GM23338 (cell line): ENCODE results near the gene DNAJB8. TPM values are rescaled to one million over a fixed set of nuclear protein-coding genes. Genes with fewer than 3 reads are reported as not detected.

Experiments
- ATAC-seq: fragments of 200-7000 bp; cut with Tn5 transposase; 3 replicates; pipeline ENCODE4 v1.9.1; 2020
- DNase-seq: peaks from one replicate; pipeline ENCODE4 v3.0.0-alpha.2; 2015; ENCODE audit warnings: low spot score
- H2AFZ ChIP-seq: fragments of 200-600 bp; sonication (generic); 2 replicates; pipeline ENCODE4 v1.8.0; 2016; ENCODE audit warnings: antibody characterized with exemption, mild to moderate bottlenecking, moderate library complexity
- H3F3A ChIP-seq: fragments of 200-600 bp; sonication (generic); replicated peaks from 2 replicates; pipeline ENCODE4 v1.8.0; 2017; ENCODE audit warnings: antibody characterized with exemption, mixed run types, low read depth
- H3K27ac ChIP-seq: fragments of 200-600 bp; sonication (generic); 2 replicates; pipeline ENCODE4 v1.6.1; 2016; ENCODE audit warnings: low read depth
- H3K27me3 ChIP-seq: fragments of 200-600 bp; sonication (generic); 2 replicates; pipeline ENCODE4 v1.8.0; 2016; ENCODE audit warnings: mild to moderate bottlenecking, mixed run types, moderate library complexity; ENCODE audit not compliant: insufficient read depth
- H3K36me3 ChIP-seq: fragments of 200-600 bp; sonication (generic); 2 replicates; pipeline ENCODE4 v1.8.0; 2016; ENCODE audit warnings: mild to moderate bottlenecking; ENCODE audit not compliant: insufficient read depth
- H3K4me1 ChIP-seq: fragments of 200-600 bp; sonication (generic); 2 replicates; pipeline ENCODE4 v1.8.0; 2016; ENCODE audit warnings: mild to moderate bottlenecking, moderate library complexity; ENCODE audit not compliant: insufficient read depth
- H3K4me2 ChIP-seq: fragments of 200-600 bp; sonication (generic); 2 replicates; pipeline ENCODE4 v1.7.1; 2017; ENCODE audit warnings: mixed run types
- H3K4me3 ChIP-seq: fragments of 200-600 bp; sonication (generic); 2 replicates; pipeline ENCODE4 v1.6.1; 2016; ENCODE audit warnings: mixed run types
- H3K79me2 ChIP-seq: fragments of 200-600 bp; sonication (generic); replicated peaks from 2 replicates; pipeline ENCODE4 v1.8.0; 2017; ENCODE audit warnings: mild to moderate bottlenecking; ENCODE audit not compliant: insufficient read depth
- H3K9me2 ChIP-seq: fragments of 200-600 bp; sonication (generic); 2 replicates; pipeline ENCODE4 v1.8.0; 2017; ENCODE audit not compliant: insufficient read depth
- H4K20me1 ChIP-seq: fragments of 200-600 bp; sonication (generic); replicated peaks from 2 replicates; pipeline ENCODE4 v1.8.0; 2017; ENCODE audit warnings: mild to moderate bottlenecking; ENCODE audit not compliant: insufficient read depth
- H3K27ac Mint-ChIP-seq: 2 replicates; pipeline ENCODE4 v1.8.0; 2020; ENCODE audit warnings: inconsistent platforms, mild to moderate bottlenecking, moderate library complexity, mixed read lengths
- H3K27me3 Mint-ChIP-seq: 3 replicates; pipeline ENCODE4 v1.8.0; 2022; ENCODE audit warnings: low read depth, mild to moderate bottlenecking, moderate library complexity, mixed read lengths, inconsistent platforms; ENCODE audit not compliant: insufficient read depth, poor library complexity
- H3K36me3 Mint-ChIP-seq: 3 replicates; pipeline ENCODE4 v1.8.0; 2021; ENCODE audit warnings: low read depth, mild to moderate bottlenecking, inconsistent platforms, moderate library complexity, mixed read lengths
- H3K4me1 Mint-ChIP-seq: 3 replicates; pipeline ENCODE4 v1.8.0; 2020; ENCODE audit warnings: mild to moderate bottlenecking, inconsistent platforms, mixed read lengths
- H3K4me3 Mint-ChIP-seq: 3 replicates; pipeline ENCODE4 v1.8.0; 2021; ENCODE audit warnings: moderate library complexity, mild to moderate bottlenecking, inconsistent platforms, mixed read lengths
- H3K9me3 Mint-ChIP-seq: 3 replicates; pipeline ENCODE4 v1.8.0; 2020; ENCODE audit warnings: moderate library complexity, mild to moderate bottlenecking, inconsistent platforms, mixed read lengths
- CREB1 ChIP-seq: fragments of 250-450 bp; sonication (Bioruptor Pico); IDR thresholded peaks from 2 replicates; pipeline ENCODE4 v1.5.0; 2020; ENCODE audit warnings: low read depth, mild to moderate bottlenecking, moderate library complexity
- EZH2 ChIP-seq: fragments of 200-600 bp; sonication (generic); IDR thresholded peaks from one replicate; pipeline ENCODE4 v1.8.0; 2017; ENCODE audit warnings: antibody characterized with exemption, mild to moderate bottlenecking, low read depth; ENCODE audit not compliant: unreplicated experiment
- EZH2phosphoT487 ChIP-seq: fragments of 200-600 bp; sonication (generic); IDR thresholded peaks from one replicate; pipeline ENCODE4 v1.8.1; 2018; ENCODE audit warnings: antibody characterized with exemption; ENCODE audit not compliant: unreplicated experiment
- JUNB ChIP-seq: IDR thresholded peaks from one replicate; pipeline ENCODE4 v1.6.1; 2016; ENCODE audit warnings: antibody characterized with exemption; ENCODE audit not compliant: unreplicated experiment
- NANOG ChIP-seq: IDR thresholded peaks from 2 replicates; pipeline ENCODE4 v1.6.1; 2016; ENCODE audit warnings: antibody characterized with exemption, borderline replicate concordance
- POLR2AphosphoS5 ChIP-seq: IDR thresholded peaks from 2 replicates; pipeline ENCODE4 v1.6.1; 2016; ENCODE audit warnings: antibody characterized with exemption, low read depth
- STAT1 ChIP-seq: IDR thresholded peaks from one replicate; pipeline ENCODE4 v1.6.1; 2016; ENCODE audit warnings: antibody characterized with exemption; ENCODE audit not compliant: unreplicated experiment
- ZNF114 ChIP-seq: fragments of 250-450 bp; sonication (Bioruptor Pico); IDR thresholded peaks from 2 replicates; pipeline ENCODE4 v1.5.0; 2020; ENCODE audit warnings: mild to moderate bottlenecking, moderate library complexity
- ZNF331 ChIP-seq: fragments of 250-450 bp; sonication (Bioruptor Pico); IDR thresholded peaks from 2 replicates; pipeline ENCODE4 v1.5.0; 2020; ENCODE audit warnings: low read depth, mild to moderate bottlenecking, moderate library complexity
- polyA plus RNA-seq: library from polyadenylated mRNA; unstranded; fragments of >200 nt; fragmentation: Nextera tagmentation; extraction: Ambion mirVana; gene quantifications from 2 replicates; pipeline ENCODE4 v1.2.1, GENCODE V29; 2016
- total RNA-seq: library from RNA; depleted of rRNA; stranded (reverse); fragments of >200 nt; shearing (Covaris generic); gene quantifications from 2 replicates; pipeline ENCODE4 v1.2.3, GENCODE V29; 2014
- TF ChIP-seq, protein P1 (sequence below): IDR thresholded peaks from one replicate; pipeline ENCODE4 v1.6.1; 2018; ENCODE audit warnings: antibody characterized with exemption; ENCODE audit not compliant: unreplicated experiment
- TF ChIP-seq, protein P2 (sequence below): fragments of 250-450 bp; sonication (Bioruptor Pico); IDR thresholded peaks from 2 replicates; pipeline ENCODE4 v1.5.0; 2020; ENCODE audit warnings: mild to moderate bottlenecking, moderate library complexity

Gene DNAJB8
- total and polyA plus RNA-seq, 2 experiments from 2014 or later = not detected

DNA sequence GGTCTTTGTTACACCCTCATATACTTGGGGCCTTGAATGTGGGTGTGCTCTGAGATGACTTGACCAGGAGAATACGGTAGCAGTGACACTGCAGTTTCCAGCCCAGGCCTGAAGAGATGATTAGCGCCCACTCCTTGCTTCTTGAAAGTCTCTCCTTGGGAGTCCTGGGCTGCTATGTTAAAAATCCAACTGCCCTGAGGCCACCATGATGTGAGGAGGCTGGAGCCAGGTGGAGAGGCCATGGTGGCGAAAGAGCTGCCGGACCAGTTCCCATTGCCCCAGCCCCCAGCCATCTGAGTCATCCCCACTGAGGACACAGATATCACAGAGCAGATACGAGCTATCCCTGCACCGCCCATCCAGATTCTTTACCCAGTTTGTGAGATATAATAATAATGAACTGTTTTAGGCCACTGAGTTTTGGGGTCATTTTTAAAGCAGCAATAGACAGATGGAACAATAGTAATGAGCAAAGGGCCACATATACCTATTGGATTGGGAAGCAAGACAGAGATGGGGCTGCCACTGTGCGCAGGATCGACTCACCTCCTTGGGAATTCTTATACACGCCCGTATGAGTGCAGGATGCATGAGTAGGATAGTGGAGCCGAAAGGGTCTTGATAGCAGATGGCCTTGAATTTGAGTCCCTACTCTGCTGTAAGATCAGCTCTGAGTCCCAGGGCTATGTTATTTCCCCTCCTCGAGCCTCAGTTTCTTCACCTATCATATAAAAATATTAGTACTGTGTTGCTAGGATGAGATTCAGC lies 38.5 kb upstream of the DNAJB8 start:
- Histone ChIP-seq H3K27ac (no peak overlapping the region), H3K4me2 (no peak overlapping the region), H3K36me3 (no peaks in the 10 kb centered on the region), H3F3A (no peaks in the 10 kb centered on the region), H3K4me3 (no peak overlapping the region), H3K27me3 (no peaks in the 10 kb centered on the region), H3K9me2 (no peaks in the 10 kb centered on the region), H4K20me1 (no peaks in the 10 kb centered on the region), H3K4me1 (no peaks in the 10 kb centered on the region), H2AFZ (no peak overlapping the region), H3K79me2 (no peaks in the 10 kb centered on the region)
- H3K4me1 Mint-ChIP-seq = no peaks in the 10 kb centered on the region; the same call in 2 of the 3 replicates
- no peak for ATAC-seq
- no peak overlapping the region for H3K27ac Mint-ChIP-seq
- no peaks in the 10 kb centered on the region; the same call in 2 of the 3 replicates for H3K9me3 Mint-ChIP-seq
- DNase-seq = no peak
- H3K27me3 Mint-ChIP-seq = peaks cover 7% of the 10 kb centered on the region
- no peak overlapping the region for H3K4me3 Mint-ChIP-seq
- TF ChIP-seq ZNF114 (no peak), EZH2phosphoT487 (no peak)
- H3K36me3 Mint-ChIP-seq = no peaks in the 10 kb centered on the region

- Mint-ChIP-seq H3K27ac (no peak overlapping the region), H3K9me3 (no peaks in the 10 kb centered on the region; the same call in 2 of the 3 replicates), H3K4me1 (peaks cover 2% of the 10 kb centered on the region; the same call in 1 of the 3 replicates), H3K27me3 (peaks cover 7% of the 10 kb centered on the region), H3K4me3 (no peak overlapping the region), H3K36me3 (no peaks in the 10 kb centered on the region)
- no peak for ATAC-seq
- no peak for DNase-seq
- Histone ChIP-seq H3K4me3 (no peak overlapping the region), H3K27ac (no peak overlapping the region), H3K27me3 (0 out of 2 replicates have a peak, but pooled peaks cover 5% of the 10 kb centered on the region), H3F3A (no peaks in the 10 kb centered on the region), H2AFZ (no peak overlapping the region), H3K79me2 (no peaks in the 10 kb centered on the region), H3K4me1 (no peaks in the 10 kb centered on the region), H3K36me3 (no peaks in the 10 kb centered on the region), H4K20me1 (no peaks in the 10 kb centered on the region), H3K9me2 (no peaks in the 10 kb centered on the region), H3K4me2 (no peak overlapping the region)
- TF ChIP-seq, protein P1, sequence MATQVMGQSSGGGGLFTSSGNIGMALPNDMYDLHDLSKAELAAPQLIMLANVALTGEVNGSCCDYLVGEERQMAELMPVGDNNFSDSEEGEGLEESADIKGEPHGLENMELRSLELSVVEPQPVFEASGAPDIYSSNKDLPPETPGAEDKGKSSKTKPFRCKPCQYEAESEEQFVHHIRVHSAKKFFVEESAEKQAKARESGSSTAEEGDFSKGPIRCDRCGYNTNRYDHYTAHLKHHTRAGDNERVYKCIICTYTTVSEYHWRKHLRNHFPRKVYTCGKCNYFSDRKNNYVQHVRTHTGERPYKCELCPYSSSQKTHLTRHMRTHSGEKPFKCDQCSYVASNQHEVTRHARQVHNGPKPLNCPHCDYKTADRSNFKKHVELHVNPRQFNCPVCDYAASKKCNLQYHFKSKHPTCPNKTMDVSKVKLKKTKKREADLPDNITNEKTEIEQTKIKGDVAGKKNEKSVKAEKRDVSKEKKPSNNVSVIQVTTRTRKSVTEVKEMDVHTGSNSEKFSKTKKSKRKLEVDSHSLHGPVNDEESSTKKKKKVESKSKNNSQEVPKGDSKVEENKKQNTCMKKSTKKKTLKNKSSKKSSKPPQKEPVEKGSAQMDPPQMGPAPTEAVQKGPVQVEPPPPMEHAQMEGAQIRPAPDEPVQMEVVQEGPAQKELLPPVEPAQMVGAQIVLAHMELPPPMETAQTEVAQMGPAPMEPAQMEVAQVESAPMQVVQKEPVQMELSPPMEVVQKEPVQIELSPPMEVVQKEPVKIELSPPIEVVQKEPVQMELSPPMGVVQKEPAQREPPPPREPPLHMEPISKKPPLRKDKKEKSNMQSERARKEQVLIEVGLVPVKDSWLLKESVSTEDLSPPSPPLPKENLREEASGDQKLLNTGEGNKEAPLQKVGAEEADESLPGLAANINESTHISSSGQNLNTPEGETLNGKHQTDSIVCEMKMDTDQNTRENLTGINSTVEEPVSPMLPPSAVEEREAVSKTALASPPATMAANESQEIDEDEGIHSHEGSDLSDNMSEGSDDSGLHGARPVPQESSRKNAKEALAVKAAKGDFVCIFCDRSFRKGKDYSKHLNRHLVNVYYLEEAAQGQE = no peak
- no peak for TF ChIP-seq STAT1
- no peak for TF ChIP-seq EZH2
- TF ChIP-seq NANOG = no peak
- TF ChIP-seq, protein P2, sequence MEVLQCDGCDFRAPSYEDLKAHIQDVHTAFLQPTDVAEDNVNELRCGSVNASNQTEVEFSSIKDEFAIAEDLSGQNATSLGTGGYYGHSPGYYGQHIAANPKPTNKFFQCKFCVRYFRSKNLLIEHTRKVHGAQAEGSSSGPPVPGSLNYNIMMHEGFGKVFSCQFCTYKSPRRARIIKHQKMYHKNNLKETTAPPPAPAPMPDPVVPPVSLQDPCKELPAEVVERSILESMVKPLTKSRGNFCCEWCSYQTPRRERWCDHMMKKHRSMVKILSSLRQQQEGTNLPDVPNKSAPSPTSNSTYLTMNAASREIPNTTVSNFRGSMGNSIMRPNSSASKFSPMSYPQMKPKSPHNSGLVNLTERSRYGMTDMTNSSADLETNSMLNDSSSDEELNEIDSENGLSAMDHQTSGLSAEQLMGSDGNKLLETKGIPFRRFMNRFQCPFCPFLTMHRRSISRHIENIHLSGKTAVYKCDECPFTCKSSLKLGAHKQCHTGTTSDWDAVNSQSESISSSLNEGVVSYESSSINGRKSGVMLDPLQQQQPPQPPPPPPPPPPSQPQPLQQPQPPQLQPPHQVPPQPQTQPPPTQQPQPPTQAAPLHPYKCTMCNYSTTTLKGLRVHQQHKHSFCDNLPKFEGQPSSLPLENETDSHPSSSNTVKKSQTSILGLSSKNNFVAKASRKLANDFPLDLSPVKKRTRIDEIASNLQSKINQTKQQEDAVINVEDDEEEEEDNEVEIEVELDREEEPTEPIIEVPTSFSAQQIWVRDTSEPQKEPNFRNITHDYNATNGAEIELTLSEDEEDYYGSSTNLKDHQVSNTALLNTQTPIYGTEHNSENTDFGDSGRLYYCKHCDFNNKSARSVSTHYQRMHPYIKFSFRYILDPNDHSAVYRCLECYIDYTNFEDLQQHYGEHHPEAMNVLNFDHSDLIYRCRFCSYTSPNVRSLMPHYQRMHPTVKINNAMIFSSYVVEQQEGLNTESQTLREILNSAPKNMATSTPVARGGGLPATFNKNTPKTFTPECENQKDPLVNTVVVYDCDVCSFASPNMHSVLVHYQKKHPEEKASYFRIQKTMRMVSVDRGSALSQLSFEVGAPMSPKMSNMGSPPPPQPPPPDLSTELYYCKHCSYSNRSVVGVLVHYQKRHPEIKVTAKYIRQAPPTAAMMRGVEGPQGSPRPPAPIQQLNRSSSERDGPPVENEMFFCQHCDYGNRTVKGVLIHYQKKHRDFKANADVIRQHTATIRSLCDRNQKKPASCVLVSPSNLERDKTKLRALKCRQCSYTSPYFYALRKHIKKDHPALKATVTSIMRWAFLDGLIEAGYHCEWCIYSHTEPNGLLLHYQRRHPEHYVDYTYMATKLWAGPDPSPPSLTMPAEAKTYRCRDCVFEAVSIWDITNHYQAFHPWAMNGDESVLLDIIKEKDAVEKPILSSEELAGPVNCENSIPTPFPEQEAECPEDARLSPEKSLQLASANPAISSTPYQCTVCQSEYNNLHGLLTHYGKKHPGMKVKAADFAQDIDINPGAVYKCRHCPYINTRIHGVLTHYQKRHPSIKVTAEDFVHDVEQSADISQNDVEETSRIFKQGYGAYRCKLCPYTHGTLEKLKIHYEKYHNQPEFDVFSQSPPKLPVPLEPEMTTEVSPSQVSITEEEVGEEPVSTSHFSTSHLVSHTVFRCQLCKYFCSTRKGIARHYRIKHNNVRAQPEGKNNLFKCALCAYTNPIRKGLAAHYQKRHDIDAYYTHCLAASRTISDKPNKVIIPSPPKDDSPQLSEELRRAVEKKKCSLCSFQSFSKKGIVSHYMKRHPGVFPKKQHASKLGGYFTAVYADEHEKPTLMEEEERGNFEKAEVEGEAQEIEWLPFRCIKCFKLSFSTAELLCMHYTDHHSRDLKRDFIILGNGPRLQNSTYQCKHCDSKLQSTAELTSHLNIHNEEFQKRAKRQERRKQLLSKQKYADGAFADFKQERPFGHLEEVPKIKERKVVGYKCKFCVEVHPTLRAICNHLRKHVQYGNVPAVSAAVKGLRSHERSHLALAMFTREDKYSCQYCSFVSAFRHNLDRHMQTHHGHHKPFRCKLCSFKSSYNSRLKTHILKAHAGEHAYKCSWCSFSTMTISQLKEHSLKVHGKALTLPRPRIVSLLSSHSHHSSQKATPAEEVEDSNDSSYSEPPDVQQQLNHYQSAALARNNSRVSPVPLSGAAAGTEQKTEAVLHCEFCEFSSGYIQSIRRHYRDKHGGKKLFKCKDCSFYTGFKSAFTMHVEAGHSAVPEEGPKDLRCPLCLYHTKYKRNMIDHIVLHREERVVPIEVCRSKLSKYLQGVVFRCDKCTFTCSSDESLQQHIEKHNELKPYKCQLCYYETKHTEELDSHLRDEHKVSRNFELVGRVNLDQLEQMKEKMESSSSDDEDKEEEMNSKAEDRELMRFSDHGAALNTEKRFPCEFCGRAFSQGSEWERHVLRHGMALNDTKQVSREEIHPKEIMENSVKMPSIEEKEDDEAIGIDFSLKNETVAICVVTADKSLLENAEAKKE (CRISPR knock-in tag) = no peak
- no peak for TF ChIP-seq JUNB
- TF ChIP-seq POLR2AphosphoS5 = no peak
- no peak for TF ChIP-seq EZH2phosphoT487
- TF ChIP-seq ZNF114 = no peak
- TF ChIP-seq ZNF331 (CRISPR knock-in tag) = no peak
- no peak for TF ChIP-seq CREB1 (CRISPR knock-in tag)
Observed at GRCh38 chr3:128504533-128504915, 37.8 kb upstream of the DNAJB8 start.
